GM06990 (cell line): Measurements from ENCODE around the gene RHOT1.
"Not testable (repeated sequence)": the region's sequence is repeated elsewhere in the genome, so short reads cannot be mapped to it uniquely, and the experiment has no call there.

Source experiments
- DNase-seq: peaks from one replicate; pipeline ENCODE4 v3.0.0-alpha.2; 2011; ENCODE audit not compliant: insufficient read length; ENCODE audit errors: extremely low read depth
- H3K27me3 ChIP-seq: replicated peaks from 2 replicates; pipeline ENCODE4 v1.6.0; 2011; ENCODE audit warnings: low read length; ENCODE audit not compliant: control insufficient read depth, insufficient read depth
- H3K36me3 ChIP-seq: 2 replicates; pipeline ENCODE4 v1.5.1; 2011; ENCODE audit warnings: low read length; ENCODE audit not compliant: control insufficient read depth, insufficient read depth
- H3K4me3 ChIP-seq: replicated peaks from 2 replicates; pipeline ENCODE4 v1.5.1; 2011; ENCODE audit warnings: low read depth, mild to moderate bottlenecking, control low read depth, low read length
- CTCF ChIP-seq: IDR thresholded peaks from 2 replicates; pipeline ENCODE4 v1.5.1; 2011; ENCODE audit warnings: low read length, control low read depth, mild to moderate bottlenecking, inconsistent platforms; ENCODE audit not compliant: insufficient read depth, poor library complexity, severe bottlenecking

Gene RHOT1

GRCh38 chr17:32142038-32142856, at the start of gene RHOT1:
TSS of gene RHOT1 (plus strand) at chr17:32142502. CDS start at chr17:32142693, 191 bp downstream.
- H3K36me3 ChIP-seq, result no peaks in the 10 kb centered on the region
- TF ChIP-seq CTCF, result peak; percentile 74
- peak within 1 kb of the TSS; percentile 79 for H3K4me3 ChIP-seq
- peak; percentile 87 for DNase-seq
- no peaks in the 10 kb centered on the region for H3K27me3 ChIP-seq

- Histone ChIP-seq H3K27me3 (no peaks in the 10 kb centered on the region; the same call in 1 of the 2 replicates), H3K4me3 (no peak overlapping the region), H3K36me3 (no peaks in the 10 kb centered on the region)
- no peak for TF ChIP-seq CTCF
- no peak for DNase-seq
Measured at GRCh38 chr17:32099686-32100085, 42.6 kb upstream of the RHOT1 start.

GRCh38 chr17:32100323-32100722, 42.0 kb upstream of the RHOT1 start:
- not testable (repeated sequence) for H3K27me3 ChIP-seq, DNase-seq, H3K4me3 ChIP-seq, H3K36me3 ChIP-seq

- no peak for DNase-seq
- H3K36me3 ChIP-seq, result no peaks in the 10 kb centered on the region
- H3K27me3 ChIP-seq, result no peaks in the 10 kb centered on the region; the same call in 1 of the 2 replicates
- TF ChIP-seq CTCF, result no peak
- no peak overlapping the region for H3K4me3 ChIP-seq
Measured at GRCh38 chr17:32100971-32101631, 41.2 kb upstream of the RHOT1 start.

GRCh38 chr17:32102172-32102571, 40.1 kb upstream of the RHOT1 start:
- no peaks in the 10 kb centered on the region for H3K36me3 ChIP-seq
- no peak for TF ChIP-seq CTCF
- no peak overlapping the region for H3K4me3 ChIP-seq
- DNase-seq, result no peak
- H3K27me3 ChIP-seq, result no peaks in the 10 kb centered on the region; the same call in 1 of the 2 replicates

GRCh38 chr17:32102646-32103186, 39.6 kb upstream of the RHOT1 start:
- Histone ChIP-seq H3K36me3 (no peaks in the 10 kb centered on the region), H3K4me3 (no peak overlapping the region), H3K27me3 (no peaks in the 10 kb centered on the region; the same call in 1 of the 2 replicates)
- DNase-seq, result no peak
- TF ChIP-seq CTCF, result no peak
